Measurements from ENCODE around the gene IARS1.

DNA sequence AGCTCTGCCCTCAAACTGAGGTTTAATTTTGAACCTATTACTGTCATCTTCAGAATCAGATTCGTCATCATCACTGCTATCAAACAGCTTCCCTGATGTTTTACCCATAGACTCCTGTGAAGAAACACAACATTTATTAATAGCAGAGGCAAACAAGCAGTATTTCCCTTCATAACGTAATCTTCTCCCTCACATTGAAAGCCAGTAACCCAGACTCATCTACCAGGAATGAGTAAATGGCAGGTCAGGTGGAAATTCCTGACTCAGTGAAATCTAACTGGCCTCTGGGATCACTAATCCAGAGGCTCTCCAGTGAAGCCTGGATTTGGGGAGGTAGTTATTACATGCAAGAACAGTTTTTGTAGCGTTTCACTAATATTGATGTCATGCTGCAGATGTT is 17.1 kb upstream of the IARS1 start:
- TF ChIP-seq, protein P1, sequence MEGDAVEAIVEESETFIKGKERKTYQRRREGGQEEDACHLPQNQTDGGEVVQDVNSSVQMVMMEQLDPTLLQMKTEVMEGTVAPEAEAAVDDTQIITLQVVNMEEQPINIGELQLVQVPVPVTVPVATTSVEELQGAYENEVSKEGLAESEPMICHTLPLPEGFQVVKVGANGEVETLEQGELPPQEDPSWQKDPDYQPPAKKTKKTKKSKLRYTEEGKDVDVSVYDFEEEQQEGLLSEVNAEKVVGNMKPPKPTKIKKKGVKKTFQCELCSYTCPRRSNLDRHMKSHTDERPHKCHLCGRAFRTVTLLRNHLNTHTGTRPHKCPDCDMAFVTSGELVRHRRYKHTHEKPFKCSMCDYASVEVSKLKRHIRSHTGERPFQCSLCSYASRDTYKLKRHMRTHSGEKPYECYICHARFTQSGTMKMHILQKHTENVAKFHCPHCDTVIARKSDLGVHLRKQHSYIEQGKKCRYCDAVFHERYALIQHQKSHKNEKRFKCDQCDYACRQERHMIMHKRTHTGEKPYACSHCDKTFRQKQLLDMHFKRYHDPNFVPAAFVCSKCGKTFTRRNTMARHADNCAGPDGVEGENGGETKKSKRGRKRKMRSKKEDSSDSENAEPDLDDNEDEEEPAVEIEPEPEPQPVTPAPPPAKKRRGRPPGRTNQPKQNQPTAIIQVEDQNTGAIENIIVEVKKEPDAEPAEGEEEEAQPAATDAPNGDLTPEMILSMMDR (IDR thresholded peaks at IDR 0.05) = no peak
- TF ChIP-seq EP300 (IDR thresholded peaks at IDR 0.05; ENCODE audit: low read depth) = no peak
